SIG-M5 treated with dmso at 0.1 percent for 504 hours (cell line): Measurements from ENCODE around the gene PI4K2A.
"Not testable (repeated sequence)": the region's sequence is repeated elsewhere in the genome, so short reads cannot be mapped to it uniquely, and the experiment has no call there.

ENCODE experiments used
- DNase-seq: peaks from one replicate; lab custom pipeline; 2025; ENCODE audit not compliant: unreplicated experiment; lab: John Stamatoyannopoulos, UW

The PI4K2A gene

DNA sequence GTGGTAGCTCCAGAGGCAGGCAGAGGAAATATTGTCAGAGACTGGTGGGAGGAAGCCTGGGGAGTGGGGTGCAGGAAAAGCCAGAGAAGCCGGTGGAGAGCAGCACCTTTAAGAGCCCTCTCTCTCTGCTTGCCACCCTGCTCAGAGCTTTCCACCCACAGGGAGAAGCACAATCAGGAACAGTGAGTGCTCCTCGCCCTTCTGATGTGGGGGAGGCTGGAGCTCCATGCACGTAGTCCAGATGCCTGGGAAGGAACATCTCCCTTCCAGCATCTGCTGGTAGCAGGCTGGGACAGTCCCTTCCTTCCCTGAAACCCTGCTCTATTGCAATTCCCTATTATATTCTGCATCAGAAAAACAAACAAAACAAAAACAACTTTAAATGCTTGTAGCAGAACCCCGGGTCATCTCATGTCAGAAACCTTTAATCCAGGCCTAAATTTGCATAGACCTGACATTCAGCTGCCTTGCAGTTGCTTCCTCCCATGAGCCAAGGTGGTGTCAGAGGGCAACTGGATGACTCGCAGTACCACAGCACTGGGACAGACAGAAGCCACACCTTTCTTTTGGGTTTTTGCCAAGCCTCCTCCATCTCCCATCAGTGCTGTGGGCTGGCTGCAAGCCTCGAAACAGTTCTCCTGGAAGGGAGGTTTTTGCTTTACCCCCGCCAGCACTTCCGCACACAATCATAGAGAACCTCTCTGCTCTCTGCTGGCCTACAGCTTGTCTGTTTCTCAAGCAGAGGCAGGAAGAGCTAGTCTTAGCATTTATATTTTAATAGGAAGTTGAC is 33.5 kb downstream of the PI4K2A start:
- DNase-seq, result no peak

DNA sequence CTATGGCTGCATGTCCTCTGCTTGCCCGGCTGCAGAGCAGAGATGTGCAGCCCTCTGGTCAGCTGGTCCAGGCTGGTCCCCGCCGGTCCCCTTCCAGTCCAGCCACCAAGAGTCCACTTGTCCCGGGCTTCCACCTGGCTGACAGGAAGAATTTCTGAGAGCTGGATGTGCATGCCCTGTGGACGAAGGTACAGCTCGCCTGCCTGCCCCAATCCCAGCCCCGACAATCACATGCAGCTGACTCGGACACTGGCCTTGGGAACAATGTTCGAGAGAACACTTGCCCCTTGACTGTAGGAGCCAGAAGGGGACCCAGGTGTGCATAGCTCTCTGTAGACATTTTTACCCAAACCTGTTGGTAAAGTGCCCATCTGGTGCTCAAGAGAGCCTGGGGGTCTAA is 34.8 kb downstream of the PI4K2A start:
- no peak for DNase-seq

DNA sequence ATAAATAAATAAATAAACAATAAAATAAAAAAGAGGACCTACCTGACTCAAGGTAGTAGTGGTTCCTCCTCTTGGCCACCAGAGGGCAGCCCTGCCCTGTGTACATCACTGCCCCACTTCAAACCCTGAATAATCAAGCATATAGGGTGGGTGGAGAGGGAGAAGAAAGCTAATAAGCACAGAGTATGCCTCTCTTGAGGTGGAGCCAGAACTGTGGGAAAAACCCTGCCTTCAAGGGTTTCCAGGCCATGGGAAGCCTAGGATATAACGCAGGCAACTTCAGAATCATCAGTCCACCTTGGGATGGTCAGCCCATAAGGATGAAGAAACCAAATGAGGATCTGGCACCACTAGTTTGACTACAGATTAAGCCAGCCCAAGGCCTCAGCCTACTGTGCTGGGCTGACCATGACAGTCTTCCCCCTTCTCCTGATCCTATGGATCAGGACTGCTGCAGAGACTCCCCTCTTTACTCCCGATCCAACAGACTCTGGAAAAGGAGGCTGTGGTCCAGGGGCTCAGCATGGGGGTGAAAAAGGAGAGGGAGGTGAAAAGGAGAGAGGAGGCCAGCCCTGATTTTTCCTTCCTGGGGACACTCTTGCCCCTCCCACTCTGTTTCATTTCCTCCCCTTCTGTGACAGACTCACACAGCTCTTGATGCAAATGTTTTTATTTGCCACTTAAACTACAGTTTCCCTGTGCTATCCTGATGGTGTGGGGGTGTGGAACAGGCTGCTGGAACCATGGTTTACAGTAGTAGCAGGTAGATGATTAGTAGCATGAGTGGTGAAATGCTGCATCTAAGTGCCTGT is 36.5 kb downstream of the PI4K2A start:
- DNase-seq, result peak; percentile 38

DNA sequence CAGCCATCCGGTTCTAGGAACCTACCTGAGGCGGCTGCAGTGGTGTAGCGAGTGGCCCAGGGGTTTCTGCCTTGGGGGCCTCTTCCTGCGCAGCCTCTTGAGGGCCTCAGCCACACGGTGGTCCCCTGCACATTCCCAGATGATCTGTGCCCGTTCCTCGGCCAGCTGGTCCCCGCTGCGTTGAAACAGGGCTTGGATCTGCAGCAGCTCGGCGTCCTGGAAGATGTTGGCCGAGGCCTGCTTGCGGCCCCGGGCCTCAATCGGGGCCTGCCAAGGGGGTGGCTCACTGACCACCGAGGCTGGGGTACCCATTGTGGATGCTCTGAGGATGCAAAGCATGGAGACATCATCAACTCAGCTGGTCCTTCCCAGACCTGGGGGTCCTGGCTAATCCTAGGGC is 39.1 kb downstream of the PI4K2A start:
- DNase-seq, result no peak

DNA sequence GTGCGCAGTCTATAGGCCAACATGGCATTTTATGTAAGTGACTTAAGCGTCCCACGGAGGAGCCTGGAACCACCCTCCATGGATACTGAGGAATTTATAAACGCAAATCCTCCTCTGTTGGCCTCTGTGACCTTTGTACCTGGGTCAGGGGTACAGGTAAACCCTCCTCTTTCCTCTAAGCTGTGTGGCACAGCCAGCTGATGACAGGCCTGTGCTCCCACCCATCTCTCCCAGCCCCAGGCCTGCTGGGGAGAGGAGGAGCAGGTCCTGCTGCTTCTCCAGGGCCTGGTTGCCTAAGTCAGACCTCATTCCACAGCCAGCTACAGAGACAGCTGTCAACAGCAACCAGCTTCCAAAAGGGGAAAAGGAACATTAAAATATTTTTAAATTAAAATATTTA is 41.6 kb downstream of the PI4K2A start:
- DNase-seq, result no peak

DNA sequence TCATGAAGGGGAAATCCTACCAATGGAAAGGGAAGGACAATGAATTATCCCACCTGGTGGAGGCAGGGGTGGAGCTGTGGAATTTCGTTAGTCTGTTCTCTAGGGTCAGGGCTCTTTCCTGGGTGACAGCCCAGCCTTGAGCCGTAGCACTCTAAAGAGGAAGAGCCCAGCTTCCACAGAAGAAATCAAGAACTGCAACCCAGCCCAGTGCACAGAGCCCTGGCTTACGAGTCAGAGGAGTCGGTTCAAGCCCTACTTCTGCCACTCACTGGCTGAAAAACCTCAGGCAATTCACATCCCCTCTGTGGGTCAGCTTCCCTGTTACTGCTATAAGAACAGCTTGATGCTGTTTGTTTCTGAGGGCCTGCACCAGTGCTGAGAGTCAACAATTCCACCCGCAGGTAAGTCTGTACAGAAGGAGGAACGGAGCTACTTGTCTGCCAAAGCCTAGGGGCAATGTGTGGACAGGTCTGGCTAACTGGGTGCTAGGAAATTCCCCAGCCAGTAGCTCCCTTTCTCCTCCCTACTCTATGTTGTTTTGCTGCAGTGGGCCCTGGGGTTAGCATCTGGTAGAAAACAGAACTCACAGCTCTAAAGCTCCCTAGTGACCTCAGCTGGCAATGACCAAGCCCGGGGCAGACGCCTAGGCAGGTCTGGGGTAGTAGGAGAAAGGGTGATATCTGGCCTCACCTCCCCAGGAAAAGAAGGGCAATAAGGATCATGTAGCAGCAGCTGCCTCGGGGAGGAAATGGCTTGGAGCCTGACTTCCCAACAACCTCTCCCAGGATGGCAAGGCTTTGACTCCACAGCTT is 43.3 kb downstream of the PI4K2A start:
- DNase-seq, result peak; percentile 24

DNA sequence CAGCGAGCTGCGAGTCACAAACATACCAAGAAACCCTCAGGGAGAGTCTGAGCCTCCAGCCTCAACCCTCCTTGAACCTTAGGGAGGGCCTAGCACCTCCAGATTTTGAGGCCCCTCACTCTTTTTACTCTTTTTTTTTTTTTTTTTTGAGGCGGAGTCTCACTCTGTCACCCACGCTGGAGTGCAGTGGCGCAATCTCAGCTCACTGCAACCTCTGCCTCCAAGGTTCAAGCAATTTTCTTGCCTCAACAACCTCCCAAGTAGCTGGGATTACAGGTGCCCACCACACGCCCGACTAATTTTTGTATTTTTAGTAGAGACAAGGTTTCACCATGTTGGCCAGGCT is 43.9 kb downstream of the PI4K2A start:
- not testable (repeated sequence) for DNase-seq

DNA sequence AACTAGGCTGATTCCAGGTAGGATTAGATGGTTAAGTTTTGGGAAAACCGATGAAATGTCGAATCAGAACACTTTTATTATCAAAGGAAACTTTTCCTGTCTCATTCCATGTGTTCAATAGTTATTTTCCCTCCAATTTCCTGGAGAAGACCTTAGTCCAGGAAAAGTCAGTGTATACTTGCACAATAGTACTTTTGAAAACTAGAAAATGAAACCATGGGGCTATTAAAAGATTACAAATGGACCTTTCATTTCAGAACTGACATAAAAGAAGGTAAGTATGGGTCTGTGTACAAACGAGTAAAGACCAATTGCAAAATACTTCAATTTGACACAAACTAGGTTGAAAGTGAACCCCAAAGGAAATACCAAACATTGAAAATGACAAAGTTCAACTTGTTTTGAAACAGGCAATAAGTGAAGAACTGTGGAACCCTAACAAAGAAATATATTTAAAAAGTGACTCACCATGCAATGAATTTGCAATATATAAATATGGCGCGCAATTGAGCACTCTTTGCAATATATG is 44.5 kb downstream of the PI4K2A start:
- no peak for DNase-seq

DNA sequence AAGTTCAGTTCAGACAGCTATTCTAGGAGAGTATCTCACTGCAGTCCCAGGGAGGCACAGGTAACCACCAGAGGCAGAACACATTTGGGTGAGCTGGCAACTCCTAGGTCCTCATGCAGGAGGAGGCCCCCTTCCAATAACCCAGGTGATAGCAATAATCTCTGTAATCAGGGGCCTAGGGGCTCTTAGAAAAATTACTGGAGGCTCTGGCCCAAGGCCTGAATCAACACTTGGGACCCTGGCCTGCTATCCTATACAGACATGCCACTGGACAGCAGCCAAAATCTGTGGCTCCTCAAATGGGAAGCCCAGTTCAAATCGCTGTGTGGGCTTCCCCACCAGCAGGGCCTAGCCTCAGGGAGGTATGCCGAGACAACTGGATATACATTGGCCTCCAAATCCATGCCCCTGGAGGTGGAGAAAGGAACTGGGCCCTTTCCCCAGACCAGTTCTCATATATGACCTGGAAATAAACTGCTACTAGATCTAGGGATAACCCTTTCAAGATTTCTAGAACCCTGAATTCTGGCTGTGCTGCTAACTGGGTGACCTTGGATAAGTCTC is 45.0 kb downstream of the PI4K2A start:
- no peak for DNase-seq

DNA sequence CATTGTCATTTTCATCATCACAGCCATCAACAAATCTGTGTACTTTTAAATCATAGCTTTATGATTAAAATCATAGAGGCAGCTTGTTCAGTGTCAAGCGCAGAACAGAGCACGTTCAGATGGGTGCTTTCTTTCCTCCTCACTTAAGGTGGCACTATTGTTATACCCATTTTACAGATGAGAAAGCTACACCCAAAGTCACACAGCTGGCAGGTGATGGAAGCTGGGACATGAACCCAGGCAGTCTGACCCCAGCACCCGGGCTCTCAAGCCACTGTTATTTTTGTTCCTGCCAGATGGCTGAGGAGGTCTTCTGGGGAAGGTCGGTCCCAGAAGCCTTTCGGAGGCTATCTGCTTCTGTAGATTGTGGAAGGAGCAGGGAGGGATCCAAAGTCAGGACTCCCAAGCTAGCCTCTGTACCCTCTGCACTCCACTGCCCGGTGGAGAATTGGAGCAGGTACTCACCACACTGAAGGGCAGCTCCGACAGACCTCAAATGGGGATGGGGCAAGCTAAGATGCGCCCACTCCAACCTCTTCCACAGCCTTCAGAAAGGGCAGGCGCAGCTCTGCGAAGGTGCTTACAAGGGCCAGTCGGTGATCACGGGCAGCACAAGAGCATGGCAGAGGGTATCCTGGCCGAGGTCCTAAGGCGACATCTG is 46.0 kb downstream of the PI4K2A start:
- DNase-seq, result no peak

DNA sequence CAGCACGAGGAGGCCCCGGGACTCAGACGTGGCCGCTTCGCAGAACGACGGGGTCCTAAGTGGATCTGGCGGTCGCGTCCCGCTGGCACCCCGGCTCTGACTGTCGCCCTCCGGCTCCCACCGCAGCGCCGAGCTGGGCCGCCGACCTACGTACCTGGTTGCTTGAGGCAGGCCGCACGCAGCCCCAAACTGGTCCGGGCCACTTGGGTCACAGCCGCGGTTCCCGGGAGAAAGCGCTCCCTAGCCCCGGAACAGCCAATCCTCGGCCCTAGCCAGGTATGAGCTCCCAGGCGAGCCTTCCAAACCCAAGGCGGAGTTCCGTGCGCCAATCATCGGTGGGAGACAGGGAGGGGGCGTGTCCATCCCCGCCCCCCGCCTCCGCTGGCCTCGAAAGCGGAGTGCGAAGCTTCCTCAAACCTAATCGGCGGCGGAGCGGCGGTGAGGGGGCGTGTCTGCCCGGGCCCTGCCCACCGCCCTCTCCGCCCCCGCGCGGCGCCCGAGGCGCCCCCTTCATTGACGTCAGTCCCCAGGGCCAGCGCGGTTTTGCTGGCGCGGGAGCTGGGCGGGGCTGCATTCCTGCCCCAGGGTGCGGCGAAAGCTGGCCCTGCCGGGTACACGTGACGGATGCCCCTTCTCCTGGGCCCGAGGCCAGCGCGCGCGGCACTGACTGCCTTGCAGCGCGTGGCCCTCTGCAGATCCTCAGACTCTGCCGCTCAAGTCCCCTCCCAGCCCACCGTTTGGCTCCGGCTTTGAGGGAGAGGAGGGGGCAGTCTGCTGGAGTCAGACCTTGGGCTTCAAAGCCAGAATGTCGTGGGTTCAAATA is 46.7 kb downstream of the PI4K2A start, which contains the start of gene AVPI1:
Gene AVPI1, minus strand, starts transcription at position 280 of the 823 bp plus-strand sequence. CDS start 7,336 bp downstream, outside the sequence.
- peak; percentile 95 for DNase-seq

DNA sequence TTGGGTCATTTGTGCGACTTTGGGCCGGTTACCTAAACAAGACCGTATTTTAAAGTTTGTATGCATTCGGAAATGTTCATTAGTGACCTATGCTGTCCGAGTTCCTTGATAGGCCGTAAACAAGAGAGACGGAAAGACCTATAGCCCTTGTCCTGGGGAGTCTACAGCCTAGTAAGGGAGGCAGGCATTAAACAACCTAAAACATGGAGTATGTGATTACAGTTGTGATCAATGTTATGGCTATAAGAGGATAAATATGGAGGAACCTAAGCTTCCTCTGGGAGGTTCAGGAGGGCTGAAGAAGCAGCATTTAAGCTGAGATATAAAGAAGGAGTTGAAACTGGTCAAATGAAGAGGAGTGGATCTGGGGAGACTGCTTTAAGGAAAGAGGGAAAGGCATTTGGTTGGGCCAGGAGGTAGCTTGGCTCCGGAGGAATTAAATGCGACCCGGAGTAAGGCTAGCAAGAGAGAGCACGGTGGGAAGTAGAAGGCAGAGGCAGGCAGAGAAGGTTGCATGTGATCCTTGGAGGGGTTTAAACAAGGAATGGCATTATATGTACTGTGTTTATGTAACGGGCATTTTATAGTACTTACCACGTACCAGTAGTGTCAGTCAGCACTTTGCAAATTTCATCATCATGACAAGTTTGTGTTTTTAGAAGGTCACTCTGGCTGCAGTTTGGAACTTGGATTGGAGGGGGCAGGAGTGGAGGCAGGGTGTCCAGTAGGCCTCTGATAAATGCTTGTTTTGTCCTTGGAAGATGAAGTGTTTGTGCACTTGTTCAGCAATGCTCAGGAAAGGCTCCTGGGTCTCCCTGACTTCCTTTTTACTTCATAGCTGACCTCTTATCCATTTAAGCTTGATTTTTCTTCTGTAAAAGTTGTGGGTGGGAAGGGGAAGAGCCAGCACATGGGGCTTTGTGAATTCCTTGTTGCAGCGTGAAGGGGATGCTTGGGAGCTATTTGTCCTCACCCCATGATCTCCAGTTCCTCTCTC is 47.6 kb downstream of the PI4K2A start:
- DNase-seq, result no peak

DNA sequence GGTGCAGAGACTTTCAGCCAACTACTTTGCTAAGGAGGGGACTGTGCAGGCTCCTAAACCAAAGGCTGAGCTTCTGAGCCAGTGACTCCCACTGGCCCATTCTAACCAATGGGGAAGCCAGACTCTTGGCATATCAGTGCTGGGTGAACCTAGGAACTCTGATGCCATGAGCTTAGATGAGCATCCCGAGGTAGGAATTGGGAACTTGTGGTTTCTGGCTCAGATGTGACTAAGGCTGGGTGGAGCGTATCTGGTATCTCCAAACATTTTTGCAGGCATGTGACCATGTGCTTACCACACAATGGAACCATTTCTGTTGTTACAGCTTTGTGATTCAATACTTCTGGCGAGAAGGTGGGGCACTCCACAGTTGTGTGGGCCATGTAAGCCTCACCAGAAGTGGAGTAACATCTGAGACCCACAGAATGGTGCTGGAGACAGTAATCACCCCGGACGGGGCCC is 49.1 kb downstream of the PI4K2A start:
- peak; percentile 48 for DNase-seq

DNA sequence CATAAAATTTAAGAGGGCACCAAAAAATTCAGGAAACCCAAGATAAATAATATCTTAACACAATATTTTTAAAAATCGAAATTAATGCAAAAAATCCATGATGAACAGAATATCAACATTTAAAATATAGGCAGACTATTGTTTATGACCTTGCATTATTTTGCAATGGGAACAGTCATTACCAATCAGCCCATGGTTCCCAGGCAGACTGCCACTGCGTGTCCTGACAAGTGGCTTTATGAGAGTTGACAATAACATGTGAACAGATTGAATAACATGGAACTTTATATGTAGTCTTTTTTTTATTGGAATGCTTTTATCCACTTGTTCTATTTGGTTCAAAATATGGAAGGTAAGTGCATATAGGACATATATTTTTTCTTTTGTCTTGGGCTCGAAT is 49.7 kb downstream of the PI4K2A start:
- DNase-seq, result no peak

DNA sequence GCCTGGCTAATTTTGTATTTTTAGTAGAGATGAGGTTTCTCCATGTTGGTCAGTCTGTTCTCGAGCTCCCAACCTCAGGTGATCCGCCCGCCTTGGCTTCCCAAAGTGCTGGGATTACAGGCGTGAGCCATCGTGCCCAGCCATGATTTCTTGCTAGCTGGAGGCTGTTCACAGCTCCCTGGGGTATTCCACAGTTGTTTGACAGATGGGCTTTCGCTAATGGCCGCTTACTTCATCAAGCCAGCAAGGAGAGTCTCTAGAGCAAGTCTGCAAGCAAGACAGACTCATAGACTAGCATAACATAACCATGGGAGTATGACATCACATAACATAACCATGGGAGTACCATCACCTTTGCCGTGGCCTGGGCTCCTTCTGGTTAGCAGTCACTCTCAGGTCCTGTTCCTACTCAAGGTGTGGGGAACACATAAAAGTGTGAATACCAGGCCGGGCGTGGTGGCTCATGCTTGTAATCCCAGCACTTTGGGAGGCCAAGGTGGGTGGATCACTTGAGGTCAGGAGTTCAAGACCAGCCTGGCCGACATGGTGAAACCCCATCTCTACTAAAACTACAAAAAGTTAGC is 57.7 kb downstream of the PI4K2A start:
- DNase-seq, result not testable (repeated sequence)

DNA sequence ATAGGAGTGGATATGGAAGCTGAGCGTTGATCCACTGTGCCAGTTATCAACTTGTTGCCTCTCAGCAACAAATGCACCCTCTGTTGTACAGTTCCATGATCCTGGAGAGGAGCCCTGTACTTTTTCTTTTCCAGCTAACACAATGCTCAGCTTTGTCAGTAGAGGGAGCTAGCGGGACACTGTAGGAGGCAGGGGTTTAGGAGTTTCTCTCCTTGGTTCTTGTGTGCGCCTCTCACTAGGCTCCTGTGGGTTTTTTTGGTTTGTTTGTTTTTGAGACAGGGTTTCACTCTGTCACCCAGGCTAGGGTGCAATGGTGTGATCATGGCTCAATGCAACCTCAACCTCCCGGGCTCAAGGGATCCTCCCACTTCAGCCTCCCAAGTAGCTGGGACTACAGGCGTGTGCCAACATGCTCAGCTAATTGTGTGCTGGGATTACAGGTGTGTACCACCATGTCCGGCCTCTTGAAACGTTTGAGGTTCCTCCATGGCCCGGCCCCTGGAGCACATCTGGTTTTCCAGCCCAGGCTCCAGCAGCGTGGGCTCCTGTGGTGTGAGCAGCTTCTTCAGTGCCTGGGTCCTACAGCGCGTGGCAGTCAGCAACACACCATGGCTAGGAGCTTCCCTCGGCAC is 61.1 kb downstream of the PI4K2A start:
- DNase-seq, result peak; percentile 79

DNA sequence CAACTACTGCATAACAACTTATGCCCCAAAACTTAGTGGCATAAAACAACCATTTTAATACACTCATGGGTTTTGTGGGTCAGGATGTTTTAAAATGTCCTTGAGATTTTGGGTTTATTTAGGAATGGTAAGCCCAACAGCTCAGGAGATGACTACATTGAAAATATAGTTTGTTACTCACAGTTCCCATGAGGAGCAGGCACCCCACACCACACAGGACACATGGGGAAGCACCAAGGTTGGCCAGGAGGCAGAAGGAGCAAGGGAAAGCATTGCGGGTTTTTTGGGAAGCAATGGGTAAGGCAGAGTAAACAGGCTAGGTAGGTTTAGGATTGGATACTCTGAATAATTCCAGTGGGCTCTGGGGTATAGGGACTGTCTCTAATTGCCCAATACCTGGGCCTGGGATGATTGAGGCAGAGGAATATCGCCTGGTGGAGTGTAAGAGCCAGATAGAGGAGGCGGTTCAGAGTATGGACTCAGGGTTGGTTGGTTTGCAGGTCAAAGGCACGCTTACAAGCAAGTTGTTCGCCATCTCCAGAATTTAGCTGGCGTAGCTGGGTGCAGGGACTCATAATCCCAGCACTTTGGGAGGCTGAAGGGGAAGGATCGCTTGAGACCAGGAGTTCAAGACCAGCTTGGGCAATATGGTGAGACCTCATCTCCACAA is 63.1 kb downstream of the PI4K2A start:
- DNase-seq, result no peak
